PFSK-1 (cell line): Measurements from ENCODE around the gene TP53BP2.

ENCODE experiments used
- FOXP2 ChIP-seq: optimal IDR thresholded peaks from 2 replicates; pipeline ENCODE3; 2011; ENCODE audit warnings: borderline replicate concordance, control low read depth, inconsistent platforms; ENCODE audit not compliant: insufficient read depth; ENCODE audit errors: extremely low read length, extremely low read depth
- POLR2AphosphoS5 ChIP-seq: IDR thresholded peaks from 2 replicates; pipeline ENCODE4 v1.6.1; 2012; ENCODE audit warnings: low read depth, mild to moderate bottlenecking, control low read depth, low read length, moderate library complexity
- REST ChIP-seq, 2 experiments: IDR thresholded peaks; 2 replicates each; pipeline versions ENCODE4 v1.6.1 to v1.8.0; 2011 to 2012; ENCODE audit warnings: low read depth in 2 of 2, low read length in 2 of 2, control low read depth in 1 of 2, inconsistent platforms in 1 of 2, mild to moderate bottlenecking in 1 of 2, moderate library complexity in 1 of 2; ENCODE audit not compliant: insufficient read depth in 1 of 2
- SIN3A ChIP-seq: IDR thresholded peaks from 2 replicates; pipeline ENCODE4 v1.6.1; 2012; ENCODE audit warnings: mild to moderate bottlenecking, low read length, moderate library complexity, borderline replicate concordance; ENCODE audit not compliant: insufficient read depth
- TAF1 ChIP-seq: IDR thresholded peaks from 2 replicates; pipeline ENCODE4 v1.6.1; 2012; ENCODE audit warnings: low read length, control low read depth, borderline replicate concordance; ENCODE audit not compliant: insufficient read depth

The TP53BP2 gene

GRCh38 chr1:223739366-223740037 is 106.2 kb downstream of the TP53BP2 start:
- TF ChIP-seq TAF1 (no peak), FOXP2 (no peak), SIN3A (no peak)

GRCh38 chr1:223738465-223739365 is 107.0 kb downstream of the TP53BP2 start:
- TF ChIP-seq POLR2AphosphoS5 = no peak
- TF ChIP-seq REST (IDR thresholded peaks at IDR 0.05; ENCODE audit: insufficient read depth in 1 of 2, low read depth in 2 of 2, low read length in 2 of 2) = no peak
- TF ChIP-seq SIN3A = no peak
- TF ChIP-seq FOXP2 = no peak
- TF ChIP-seq TAF1 = no peak

- TF ChIP-seq FOXP2 (no peak), TAF1 (no peak), REST (IDR thresholded peaks at IDR 0.05; ENCODE audit: insufficient read depth in 1 of 2, low read depth in 2 of 2, low read length in 2 of 2) (no peak), SIN3A (no peak), POLR2AphosphoS5 (no peak)
Measured at GRCh38 chr1:223737342-223737741, 108.4 kb downstream of the TP53BP2 start.

GRCh38 chr1:223733898-223734852 is 111.6 kb downstream of the TP53BP2 start:
- no peak for TF ChIP-seq SIN3A

- TF ChIP-seq SIN3A (no peak), POLR2AphosphoS5 (no peak), TAF1 (no peak), FOXP2 (no peak), REST (IDR thresholded peaks at IDR 0.05; ENCODE audit: insufficient read depth in 1 of 2, low read depth in 2 of 2, low read length in 2 of 2) (0 out of 4 replicates have a peak, but pooled peaks of 1 of the 2 experiments have one; percentile 32)
Measured at GRCh38 chr1:223732993-223733798, 112.6 kb downstream of the TP53BP2 start.
